ENCODE results near the gene RALGPS1.

The RALGPS1 gene

DNA sequence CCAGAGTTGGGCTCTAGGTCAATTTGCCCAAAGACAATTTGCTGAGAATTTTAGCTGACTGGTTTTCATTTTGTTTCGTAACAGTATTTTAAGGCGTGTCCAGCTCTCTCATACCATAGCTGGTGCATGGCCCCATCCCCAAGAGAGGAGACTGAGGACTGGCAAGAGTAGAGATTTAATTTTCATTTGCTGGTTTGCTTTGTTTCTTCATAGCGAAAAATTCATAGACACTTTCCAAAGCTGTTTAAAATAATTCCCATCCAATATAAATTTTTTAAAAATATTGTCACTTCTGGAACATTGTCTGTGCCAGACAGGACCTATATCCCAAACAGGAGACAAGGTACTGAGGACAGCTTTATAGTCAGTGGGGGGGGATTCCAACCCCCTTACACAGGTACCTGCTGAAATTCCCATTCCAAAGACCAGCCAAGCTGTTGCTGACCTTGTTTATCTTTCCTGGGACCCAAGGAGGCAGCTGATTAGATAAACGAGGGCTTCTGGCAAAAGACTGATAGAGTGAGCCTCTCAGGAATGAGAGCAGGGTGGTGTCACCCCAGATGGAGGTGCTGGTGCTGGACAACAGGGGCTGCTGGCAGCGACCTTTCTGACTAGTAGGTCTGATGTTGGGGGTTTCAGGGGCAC lies 214.6 kb downstream of the RALGPS1 start:
- H3K4me1 ChIP-seq (ENCODE audit: control insufficient read depth in 1 of 2, insufficient read depth in 2 of 2, low read length in 2 of 2): peaks cover 16 to 23% of the 10 kb centered on the region in 2 experiments
- H3K36me3 ChIP-seq (ENCODE audit: control insufficient read depth in 1 of 2, insufficient read depth in 2 of 2, low read length in 2 of 2): no peaks in the 10 kb centered on the region
- H3K4me2 ChIP-seq (ENCODE audit: low read length): no peak overlapping the region
- H2AK5ac ChIP-seq (ENCODE audit: low read length): no peak overlapping the region
- no peak overlapping the region for H3K4ac ChIP-seq (ENCODE audit: low read depth, low read length)
- no peaks in the 10 kb centered on the region for H3K79me1 ChIP-seq (ENCODE audit: low read length)
- no peaks in the 10 kb centered on the region for H3K9me3 ChIP-seq (ENCODE audit: insufficient read depth, low read depth, low read length)
- H2BK12ac ChIP-seq (ENCODE audit: low read length): no peak overlapping the region
- H3K79me2 ChIP-seq (ENCODE audit: control insufficient read depth, insufficient read depth, low read length, poor library complexity): no peaks in the 10 kb centered on the region
- H3K23ac ChIP-seq (ENCODE audit: low read length): no peak overlapping the region
- no peak overlapping the region for H3K18ac ChIP-seq (ENCODE audit: low read length)
- H4K8ac ChIP-seq (ENCODE audit: low read depth, low read length): no peak overlapping the region
- no peak overlapping the region for H4K12ac ChIP-seq (ENCODE audit: low read depth, low read length)
- no peak overlapping the region for H3K27ac ChIP-seq (ENCODE audit: low read depth, low read length)
- H3K14ac ChIP-seq (ENCODE audit: low read length): no peak overlapping the region
- H2BK120ac ChIP-seq (ENCODE audit: insufficient read depth, low read length, poor library complexity): no peak overlapping the region
- H3K27me3 ChIP-seq (ENCODE audit: insufficient read depth, low read length): no peaks in the 10 kb centered on the region
- no peak overlapping the region for H3K4me3 ChIP-seq (ENCODE audit: low read depth, low read length)
- WGBS (ENCODE audit: extremely low coverage, insufficient coverage, insufficient read length): no CpG with 5 or more reads among the region's 5 CpGs
- no peak overlapping the region for H3K9ac ChIP-seq (ENCODE audit: low read length)
- no peak overlapping the region for H2BK5ac ChIP-seq (ENCODE audit: low read depth, low read length, poor library complexity)
- no peak overlapping the region for H4K91ac ChIP-seq (ENCODE audit: low read depth, low read length)
- H2AFZ ChIP-seq (ENCODE audit: insufficient read depth, low read length, poor library complexity): no peak overlapping the region
- DNase-seq: no peak

DNA sequence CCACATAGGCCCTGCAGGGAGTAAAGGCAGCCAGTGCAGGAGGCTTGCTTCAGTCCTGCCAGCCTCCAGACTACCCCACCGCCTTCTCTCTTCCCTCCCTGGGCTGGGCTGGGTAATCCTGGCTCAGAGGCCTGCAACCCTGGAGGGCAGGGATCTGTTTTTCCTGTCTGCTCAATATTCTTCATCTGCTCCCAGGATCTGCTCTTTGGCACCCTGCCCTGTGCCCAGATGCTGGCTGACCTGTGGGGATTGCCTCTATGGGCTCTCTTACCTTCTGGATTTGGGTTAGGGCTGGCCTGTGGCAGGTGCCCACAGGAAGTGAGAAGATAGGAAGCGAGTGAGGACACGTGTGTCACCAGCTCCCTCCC lies 215.1 kb downstream of the RALGPS1 start:
- Histone ChIP-seq H2BK12ac (ENCODE audit: low read length) (no peak overlapping the region), H3K27me3 (ENCODE audit: insufficient read depth, low read length) (no peaks in the 10 kb centered on the region), H3K23ac (ENCODE audit: low read length) (no peak overlapping the region), H3K9ac (ENCODE audit: low read length) (no peak overlapping the region), H4K12ac (ENCODE audit: low read depth, low read length) (no peak overlapping the region), H3K4me1 (ENCODE audit: control insufficient read depth in 1 of 2, insufficient read depth in 2 of 2, low read length in 2 of 2) (peaks cover 16 to 23% of the 10 kb centered on the region in 2 experiments), H3K4me2 (ENCODE audit: low read length) (no peak overlapping the region), H3K27ac (ENCODE audit: low read depth, low read length) (no peak overlapping the region), H3K79me2 (ENCODE audit: control insufficient read depth, insufficient read depth, low read length, poor library complexity) (no peaks in the 10 kb centered on the region), H2BK120ac (ENCODE audit: insufficient read depth, low read length, poor library complexity) (no peak overlapping the region), H2BK5ac (ENCODE audit: low read depth, low read length, poor library complexity) (no peak overlapping the region), H3K4ac (ENCODE audit: low read depth, low read length) (no peak overlapping the region), H2AK5ac (ENCODE audit: low read length) (no peak overlapping the region), H3K4me3 (ENCODE audit: low read depth, low read length) (no peak overlapping the region), H3K36me3 (ENCODE audit: control insufficient read depth in 1 of 2, insufficient read depth in 2 of 2, low read length in 2 of 2) (no peaks in the 10 kb centered on the region), H4K8ac (ENCODE audit: low read depth, low read length) (no peak overlapping the region), H3K79me1 (ENCODE audit: low read length) (no peaks in the 10 kb centered on the region), H3K9me3 (ENCODE audit: insufficient read depth, low read depth, low read length) (no peaks in the 10 kb centered on the region), H3K18ac (ENCODE audit: low read length) (no peak overlapping the region), H2AFZ (ENCODE audit: insufficient read depth, low read length, poor library complexity) (no peak overlapping the region), H4K91ac (ENCODE audit: low read depth, low read length) (no peak overlapping the region), H3K14ac (ENCODE audit: low read length) (no peak overlapping the region)
- WGBS (ENCODE audit: extremely low coverage, insufficient coverage, insufficient read length): no CpG with 5 or more reads among the region's 3 CpGs
- no peak for DNase-seq

DNA sequence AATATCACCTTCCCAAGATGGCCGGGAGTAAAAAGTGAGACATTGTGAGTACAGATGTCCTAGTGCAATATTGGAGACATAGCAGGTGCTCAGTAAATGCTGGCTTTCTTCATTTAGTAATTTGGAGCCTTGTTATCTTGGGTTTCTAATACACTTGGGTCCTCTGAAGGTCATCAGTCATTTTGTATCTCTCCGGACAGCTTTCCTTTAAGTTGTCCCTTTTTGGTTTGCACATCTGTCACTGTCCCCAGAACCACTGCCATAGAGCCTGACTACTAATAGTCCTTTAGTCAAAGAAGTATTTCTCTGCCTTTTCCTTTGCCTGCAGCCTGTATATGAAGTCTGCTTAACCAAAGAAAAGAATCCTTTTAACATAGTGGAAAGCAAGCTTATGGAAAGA lies 215.7 kb downstream of the RALGPS1 start:
- WGBS (ENCODE audit: extremely low coverage, insufficient coverage, insufficient read length): no CpG with 5 or more reads among the region's 2 CpGs
- Histone ChIP-seq H2AK5ac (ENCODE audit: low read length) (no peak overlapping the region), H2BK120ac (ENCODE audit: insufficient read depth, low read length, poor library complexity) (no peak overlapping the region), H2AFZ (ENCODE audit: insufficient read depth, low read length, poor library complexity) (no peak overlapping the region), H3K79me1 (ENCODE audit: low read length) (no peaks in the 10 kb centered on the region), H3K9ac (ENCODE audit: low read length) (no peak overlapping the region), H3K27me3 (ENCODE audit: insufficient read depth, low read length) (no peaks in the 10 kb centered on the region), H4K91ac (ENCODE audit: low read depth, low read length) (no peak overlapping the region), H3K4me3 (ENCODE audit: low read depth, low read length) (no peak overlapping the region), H3K4ac (ENCODE audit: low read depth, low read length) (no peak overlapping the region), H3K27ac (ENCODE audit: low read depth, low read length) (no peak overlapping the region), H3K9me3 (ENCODE audit: insufficient read depth, low read depth, low read length) (no peaks in the 10 kb centered on the region), H3K4me1 (ENCODE audit: control insufficient read depth in 1 of 2, insufficient read depth in 2 of 2, low read length in 2 of 2) (peaks cover 16 to 23% of the 10 kb centered on the region in 2 experiments), H3K18ac (ENCODE audit: low read length) (no peak overlapping the region), H3K36me3 (ENCODE audit: control insufficient read depth in 1 of 2, insufficient read depth in 2 of 2, low read length in 2 of 2) (no peaks in the 10 kb centered on the region), H3K4me2 (ENCODE audit: low read length) (no peak overlapping the region), H3K79me2 (ENCODE audit: control insufficient read depth, insufficient read depth, low read length, poor library complexity) (no peaks in the 10 kb centered on the region), H2BK5ac (ENCODE audit: low read depth, low read length, poor library complexity) (no peak overlapping the region), H4K8ac (ENCODE audit: low read depth, low read length) (no peak overlapping the region), H2BK12ac (ENCODE audit: low read length) (no peak overlapping the region), H3K23ac (ENCODE audit: low read length) (no peak overlapping the region), H4K12ac (ENCODE audit: low read depth, low read length) (no peak overlapping the region), H3K14ac (ENCODE audit: low read length) (no peak overlapping the region)
- no peak for DNase-seq

DNA sequence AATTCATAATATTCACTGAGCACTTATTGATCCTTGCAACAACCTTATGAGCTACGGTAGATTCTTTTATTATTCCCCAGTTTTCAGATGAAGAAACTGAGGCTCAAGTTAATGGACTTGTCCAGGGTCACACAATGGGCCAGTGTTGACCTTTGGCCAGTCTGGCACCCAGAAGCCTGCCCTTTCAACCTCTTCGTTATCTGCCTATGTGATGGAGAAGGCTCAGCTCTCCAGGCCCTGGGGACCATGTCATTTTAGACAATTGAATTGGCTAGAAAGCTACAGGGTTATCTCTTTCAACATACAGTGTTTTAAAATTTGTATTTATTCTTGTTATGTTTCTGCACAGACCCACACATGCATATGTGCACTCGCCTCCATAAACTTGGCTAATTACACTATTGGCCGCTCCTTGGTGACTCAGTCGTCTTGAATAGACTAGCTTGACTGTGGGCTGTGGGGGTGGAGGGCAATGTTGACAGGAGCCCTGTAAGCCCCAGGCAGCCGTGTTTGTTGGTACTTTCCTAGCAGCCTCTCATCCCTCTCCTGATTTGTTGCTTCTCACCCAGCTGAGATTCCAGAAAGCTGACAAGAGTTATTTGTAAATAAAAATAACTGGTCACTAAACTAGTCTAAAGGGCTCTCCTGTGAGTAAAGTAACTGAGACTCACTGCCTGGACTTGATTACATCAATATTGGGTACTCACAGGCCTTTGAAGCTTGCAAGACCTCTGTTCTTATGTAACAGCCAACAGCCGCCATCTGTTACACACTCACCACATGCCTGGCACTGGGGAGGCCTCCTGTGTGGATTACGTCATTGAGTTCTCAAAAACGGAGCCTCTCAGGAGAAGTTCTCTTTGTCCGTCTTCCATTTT lies 216.3 kb downstream of the RALGPS1 start:
- Histone ChIP-seq H3K79me2 (ENCODE audit: control insufficient read depth, insufficient read depth, low read length, poor library complexity) (no peaks in the 10 kb centered on the region), H2AK5ac (ENCODE audit: low read length) (no peak overlapping the region), H3K4ac (ENCODE audit: low read depth, low read length) (no peak overlapping the region), H3K79me1 (ENCODE audit: low read length) (no peaks in the 10 kb centered on the region), H3K4me3 (ENCODE audit: low read depth, low read length) (no peak overlapping the region), H3K23ac (ENCODE audit: low read length) (no peak overlapping the region), H2BK5ac (ENCODE audit: low read depth, low read length, poor library complexity) (no peak overlapping the region), H2BK120ac (ENCODE audit: insufficient read depth, low read length, poor library complexity) (no peak overlapping the region), H3K14ac (ENCODE audit: low read length) (no peak overlapping the region), H3K9me3 (ENCODE audit: insufficient read depth, low read depth, low read length) (no peaks in the 10 kb centered on the region), H3K27ac (ENCODE audit: low read depth, low read length) (no peak overlapping the region), H4K8ac (ENCODE audit: low read depth, low read length) (no peak overlapping the region), H3K9ac (ENCODE audit: low read length) (no peak overlapping the region), H3K4me1 (ENCODE audit: control insufficient read depth in 1 of 2, insufficient read depth in 2 of 2, low read length in 2 of 2) (peaks cover 16 to 23% of the 10 kb centered on the region in 2 experiments), H2AFZ (ENCODE audit: insufficient read depth, low read length, poor library complexity) (no peak overlapping the region), H3K36me3 (ENCODE audit: control insufficient read depth in 1 of 2, insufficient read depth in 2 of 2, low read length in 2 of 2) (no peaks in the 10 kb centered on the region), H4K91ac (ENCODE audit: low read depth, low read length) (no peak overlapping the region), H3K18ac (ENCODE audit: low read length) (no peak overlapping the region), H3K4me2 (ENCODE audit: low read length) (no peak overlapping the region), H3K27me3 (ENCODE audit: insufficient read depth, low read length) (no peaks in the 10 kb centered on the region), H2BK12ac (ENCODE audit: low read length) (no peak overlapping the region), H4K12ac (ENCODE audit: low read depth, low read length) (no peak overlapping the region)
- DNase-seq: peak; percentile 79 to 89
- no CpG with 5 or more reads among the region's 10 CpGs for WGBS (ENCODE audit: extremely low coverage, insufficient coverage, insufficient read length)
